HCT116 (cell line): ENCODE results near the gene RNF138. TPM values are rescaled to one million over a fixed set of nuclear protein-coding genes. Genes with fewer than 3 reads are reported as not detected.

Experiments
- ATAC-seq: fragments of 200-7000 bp; cut with Tn5 transposase; 2 replicates; pipeline ENCODE4 v1.9.1; 2020; ENCODE audit warnings: mild to moderate bottlenecking, moderate library complexity
- BruUV-seq: library from RNA; stranded (reverse); fragments of 400-500 nt; replicated peaks from 2 replicates; lab custom pipeline; 2021; lab: Mats Ljungman, UMichigan
- CTCF ChIA-PET: fragments of 300-600 bp; sonication (Branson Sonifier 250); formaldehyde crosslinking; loops from one replicate; lab custom pipeline; 2021; ENCODE audit warnings: antibody characterized with exemption; lab: Charles Lee
- POLR2A ChIA-PET: fragments of 300-600, 350-600 bp; sonication (Branson Sonifier 250); formaldehyde crosslinking; loops from one replicate; lab custom pipeline; 2021; ENCODE audit warnings: antibody characterized with exemption; lab: Charles Lee
- RAD21 ChIA-PET, 2 experiments: fragments of 300-600 bp; sonication (Branson Sonifier 250); formaldehyde crosslinking; loops; one replicate each; lab custom pipeline; 2023; ENCODE audit warnings: low total read pairs in 2 of 2; ENCODE audit not compliant: uncharacterized antibody in 2 of 2, unreplicated experiment in 2 of 2, low non-redundant PET in 1 of 2; lab: Charles Lee
- DNase-seq: peaks from one replicate; pipeline ENCODE4 v3.0.0-alpha.2; 2010; ENCODE audit warnings: low read depth, low spot score
- H2AFZ ChIP-seq: fragments of 200-600 bp; shearing (Covaris generic), sonication (generic); 2 replicates; pipeline ENCODE4 v1.6.1; 2017; ENCODE audit warnings: low read depth, mixed run types, mixed read lengths, antibody characterized with exemption, low read length; ENCODE audit not compliant: poor library complexity, severe bottlenecking
- H3K27ac ChIP-seq: 2 replicates; pipeline ENCODE4 v1.5.1; 2012; ENCODE audit warnings: low read depth, low read length
- H3K27me3 ChIP-seq: fragments of 200-600 bp; sonication (generic); 2 replicates; pipeline ENCODE4 v1.6.1; 2016; ENCODE audit warnings: mixed run types, low read length, mixed read lengths; ENCODE audit not compliant: insufficient read depth
- H3K36me3 ChIP-seq, 2 experiments: fragments of 200-500 bp in 1 of 2; fragments of 200-600 bp in 1 of 2; sonication (Bioruptor generic) in 1 of 2; sonication (generic) in 1 of 2; 2 replicates each; pipeline versions ENCODE4 v1.5.1 to v1.6.1; 2014 to 2016; ENCODE audit warnings: low read length in 2 of 2, inconsistent platforms in 1 of 2, mixed read lengths in 1 of 2, mixed run types in 1 of 2; ENCODE audit not compliant: insufficient read depth in 2 of 2, control insufficient read depth in 1 of 2
- H3K4me1 ChIP-seq, 2 experiments: fragments of 200-600 bp in 1 of 2; sonication (generic) in 1 of 2; 2 replicates each; pipeline versions ENCODE4 v1.5.1 to v1.6.1; 2012 to 2017; ENCODE audit warnings: low read length in 2 of 2, inconsistent platforms in 1 of 2, mild to moderate bottlenecking in 1 of 2, mixed read lengths in 1 of 2, mixed run types in 1 of 2, moderate library complexity in 1 of 2; ENCODE audit not compliant: insufficient read depth in 2 of 2, control insufficient read depth in 1 of 2
- H3K4me2 ChIP-seq: fragments of 200-600 bp; sonication (generic); 2 replicates; pipeline ENCODE4 v1.6.1; 2017; ENCODE audit warnings: mixed run types, low read length, mixed read lengths
- H3K4me3 ChIP-seq, 2 experiments: fragments of 200-600 bp in 1 of 2; sonication (generic) in 1 of 2; replicated peaks in 1 of 2; 2 replicates each; pipeline ENCODE4 v1.5.1; 2011 to 2016; ENCODE audit warnings: low read length in 2 of 2, control low read depth in 1 of 2, low read depth in 1 of 2, mild to moderate bottlenecking in 1 of 2, mixed read lengths in 1 of 2, mixed run types in 1 of 2
- H3K79me2 ChIP-seq: fragments of 200-600 bp; sonication (generic); 2 replicates; pipeline ENCODE4 v1.6.1; 2017; ENCODE audit warnings: mild to moderate bottlenecking, mixed run types, low read length, moderate library complexity, mixed read lengths; ENCODE audit not compliant: insufficient read depth
- H3K9ac ChIP-seq: fragments of 200-600 bp; sonication (generic); 2 replicates; pipeline ENCODE4 v1.6.1; 2016; ENCODE audit warnings: low read length, mixed read lengths
- H3K9me2 ChIP-seq: fragments of 200-600 bp; sonication (generic), shearing (Covaris generic); 2 replicates; pipeline ENCODE4 v1.6.1; 2017; ENCODE audit warnings: mixed run types, mild to moderate bottlenecking, moderate library complexity; ENCODE audit not compliant: insufficient read depth
- H3K9me3 ChIP-seq, 2 experiments: fragments of 200-500 bp in 1 of 2; fragments of 200-600 bp in 1 of 2; sonication (Bioruptor generic) in 1 of 2; sonication (generic) in 1 of 2; 2 replicates each; pipeline ENCODE4 v1.6.1; 2014 to 2017; ENCODE audit warnings: low read length in 2 of 2, mixed read lengths in 2 of 2, inconsistent platforms in 1 of 2, low read depth in 1 of 2, mild to moderate bottlenecking in 1 of 2, mixed run types in 1 of 2, moderate library complexity in 1 of 2; ENCODE audit not compliant: control insufficient read depth in 1 of 2, insufficient read depth in 1 of 2
- H4K20me1 ChIP-seq: fragments of 200-600 bp; sonication (generic), shearing (Covaris generic); 2 replicates; pipeline ENCODE4 v1.6.1; 2017; ENCODE audit warnings: mixed run types, mild to moderate bottlenecking, moderate library complexity; ENCODE audit not compliant: insufficient read depth
- ATF3 ChIP-seq: IDR thresholded peaks from 2 replicates; pipeline ENCODE4 v1.6.1; 2012
- EGR1 ChIP-seq: IDR thresholded peaks from 2 replicates; pipeline ENCODE4 v1.6.1; 2012; ENCODE audit warnings: low read depth
- ELF1 ChIP-seq: IDR thresholded peaks from 2 replicates; pipeline ENCODE4 v1.6.1; 2012; ENCODE audit warnings: low read depth, borderline replicate concordance
- EZH2 ChIP-seq: fragments of 200-600 bp; sonication (generic); IDR thresholded peaks from 2 replicates; pipeline ENCODE4 v1.6.1; 2017; ENCODE audit warnings: antibody characterized with exemption, mixed run types
- EZH2phosphoT487 ChIP-seq: fragments of 200-600 bp; IDR thresholded peaks from 2 replicates; pipeline ENCODE4 v1.6.1; 2018; ENCODE audit warnings: antibody characterized with exemption, borderline replicate concordance
- FOSL1 ChIP-seq: IDR thresholded peaks from 2 replicates; pipeline ENCODE4 v1.6.1; 2012; ENCODE audit warnings: low read depth
- JUND ChIP-seq: IDR thresholded peaks from 2 replicates; pipeline ENCODE4 v1.6.1; 2012
- MAX ChIP-seq: IDR thresholded peaks from 2 replicates; pipeline ENCODE4 v1.6.1; 2012
- POLR2A ChIP-seq: IDR thresholded peaks from 2 replicates; pipeline ENCODE4 v1.7.0; 2011; ENCODE audit warnings: borderline replicate concordance; ENCODE audit not compliant: insufficient read depth, insufficient read length; ENCODE audit errors: extremely low read depth
- RAD21 ChIP-seq: IDR thresholded peaks from 2 replicates; pipeline ENCODE4 v1.6.1; 2012; ENCODE audit warnings: low read depth, mild to moderate bottlenecking
- SIN3A ChIP-seq: IDR thresholded peaks from 2 replicates; pipeline ENCODE4 v1.6.1; 2012; ENCODE audit warnings: low read depth
- SP1 ChIP-seq: IDR thresholded peaks from 2 replicates; pipeline ENCODE4 v1.6.1; 2012; ENCODE audit warnings: low read depth
- TCF7L2 ChIP-seq: IDR thresholded peaks from 2 replicates; pipeline ENCODE4 v1.7.0; 2011; ENCODE audit warnings: borderline replicate concordance, inconsistent platforms; ENCODE audit not compliant: insufficient read depth, insufficient read length; ENCODE audit errors: extremely low read depth
- YY1 ChIP-seq: IDR thresholded peaks from 2 replicates; pipeline ENCODE4 v1.6.1; 2011; ENCODE audit warnings: low read length, low read depth, moderate library complexity, mild to moderate bottlenecking; ENCODE audit not compliant: insufficient replicate concordance; ENCODE audit errors: extremely low read depth
- ZFX ChIP-seq: fragments of 450-650 bp; IDR thresholded peaks from 2 replicates; pipeline ENCODE4 v1.6.1; 2017
- ZNF274 ChIP-seq: fragments of 200-500 bp; sonication (Bioruptor generic); IDR thresholded peaks from 2 replicates; pipeline ENCODE4 v1.6.1; 2014; ENCODE audit warnings: mild to moderate bottlenecking, low read depth, low read length, inconsistent platforms
- intact Hi-C: fragments of 100-400 bp; cut with micrococcal nuclease; formaldehyde crosslinking; loops from 2 replicates; pipeline ENCODE4 v1.10.0; 2022
- total RNA-seq: library from RNA; stranded (reverse); gene quantifications from one replicate; pipeline ENCODE4 v1.2.1, GENCODE V29; 2021; ENCODE audit not compliant: unreplicated experiment
- TF ChIP-seq, protein P1 (sequence below): IDR thresholded peaks from 2 replicates; pipeline ENCODE4 v1.6.1; 2011; ENCODE audit warnings: mild to moderate bottlenecking, low read length, moderate library complexity; ENCODE audit not compliant: insufficient replicate concordance; ENCODE audit errors: extremely low read depth
- TF ChIP-seq, protein P2 (sequence below), 3 experiments: fragments of 200-600 bp in 1 of 3; sonication (generic) in 1 of 3; IDR thresholded peaks in 2 of 3; conservative IDR thresholded peaks in 1 of 3; 2 replicates each; pipeline ENCODE4 v1.5.1; 2012 to 2017; ENCODE audit warnings: low read depth in 2 of 3, low read length in 2 of 3, antibody characterized with exemption in 1 of 3, borderline replicate concordance in 1 of 3, control low read depth in 1 of 3, mild to moderate bottlenecking in 1 of 3, mixed read lengths in 1 of 3, mixed run types in 1 of 3, moderate library complexity in 1 of 3; ENCODE audit not compliant: insufficient read depth in 1 of 3

The RNF138 gene
- total RNA-seq, 1 experiment from 2014 or later = 72.5 TPM

DNA sequence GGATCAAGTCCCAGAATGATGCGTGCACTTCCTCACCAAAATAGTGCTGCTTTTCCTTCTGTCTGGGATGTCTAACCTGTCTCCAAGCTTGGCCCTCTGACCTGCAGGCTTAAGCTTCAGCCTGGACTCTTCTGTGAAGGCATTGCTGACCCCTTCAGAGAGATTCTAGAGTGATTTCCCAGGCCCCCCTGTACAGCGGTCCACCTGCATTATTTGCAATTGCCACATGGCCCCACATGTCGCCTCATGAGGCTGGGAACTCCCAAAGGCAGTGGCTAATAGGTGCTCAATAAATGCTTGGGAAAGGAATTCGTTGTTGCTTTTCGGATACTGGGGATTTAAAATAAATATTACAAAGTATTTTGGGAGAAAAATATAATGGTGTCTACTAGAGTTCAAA lies 65.9 kb downstream of the RNF138 start (continued):
- TF ChIP-seq YY1 = no peak
- no peak for TF ChIP-seq FOSL1
- TF ChIP-seq SP1 = no peak
- no peak for TF ChIP-seq EZH2phosphoT487
- no peak for TF ChIP-seq TCF7L2
- TF ChIP-seq ZNF274 = no peak
- TF ChIP-seq ATF3 = no peak
- TF ChIP-seq SIN3A = no peak

GRCh38 chr18:32158108-32158624 lies 66.5 kb downstream of the RNF138 start:
- Histone ChIP-seq H3K4me1 (peaks cover 4 to 16% of the 10 kb centered on the region in 2 experiments; a peak in 3 of 4 replicates), H4K20me1 (no peaks in the 10 kb centered on the region), H3K27me3 (no peaks in the 10 kb centered on the region), H2AFZ (peak overlapping the region; percentile 86), H3K79me2 (no peaks in the 10 kb centered on the region), H3K4me3 (0 out of 4 replicates have a peak overlapping the region, but pooled peaks of 1 of the 2 experiments have one; percentile 20), H3K9me3 (no peaks in the 10 kb centered on the region), H3K27ac (no peak overlapping the region), H3K36me3 (no peaks in the 10 kb centered on the region), H3K4me2 (peak overlapping the region; percentile 67), H3K9ac (no peak overlapping the region), H3K9me2 (no peaks in the 10 kb centered on the region)
- ATAC-seq (peak; percentile 98), DNase-seq (peak; percentile 85)
- RAD21 ChIA-PET = interaction anchor here (0.5 to 1.7 kb wide), 10 partner anchors 114 to 602 kb away, joined by 3 to 13 read pairs (median 4); partner anchors contain the start of gene GAREM1 (in 2 of the 2)
- intact Hi-C loops = loop anchor here (1.0 to 10.0 kb wide), 4 partner anchors 114 to 777 kb away; partner anchors contain the start of gene GAREM1
- CTCF ChIA-PET = interaction anchor here (0.6 to 4.1 kb wide), 16 partner anchors 8 to 602 kb away, joined by 3 to 87 read pairs (median 5); partner anchors contain the start of gene GAREM1
- POLR2A ChIA-PET = interaction anchor here (0.7 kb wide), 1 partner anchor 394 kb away, joined by 3 read pairs; no protein-coding TSS in a partner anchor
- BruUV-seq = no TSS peak
- TF ChIP-seq, protein P1, sequence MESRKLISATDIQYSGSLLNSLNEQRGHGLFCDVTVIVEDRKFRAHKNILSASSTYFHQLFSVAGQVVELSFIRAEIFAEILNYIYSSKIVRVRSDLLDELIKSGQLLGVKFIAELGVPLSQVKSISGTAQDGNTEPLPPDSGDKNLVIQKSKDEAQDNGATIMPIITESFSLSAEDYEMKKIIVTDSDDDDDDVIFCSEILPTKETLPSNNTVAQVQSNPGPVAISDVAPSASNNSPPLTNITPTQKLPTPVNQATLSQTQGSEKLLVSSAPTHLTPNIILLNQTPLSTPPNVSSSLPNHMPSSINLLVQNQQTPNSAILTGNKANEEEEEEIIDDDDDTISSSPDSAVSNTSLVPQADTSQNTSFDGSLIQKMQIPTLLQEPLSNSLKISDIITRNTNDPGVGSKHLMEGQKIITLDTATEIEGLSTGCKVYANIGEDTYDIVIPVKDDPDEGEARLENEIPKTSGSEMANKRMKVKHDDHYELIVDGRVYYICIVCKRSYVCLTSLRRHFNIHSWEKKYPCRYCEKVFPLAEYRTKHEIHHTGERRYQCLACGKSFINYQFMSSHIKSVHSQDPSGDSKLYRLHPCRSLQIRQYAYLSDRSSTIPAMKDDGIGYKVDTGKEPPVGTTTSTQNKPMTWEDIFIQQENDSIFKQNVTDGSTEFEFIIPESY = no peak
- no peak for TF ChIP-seq YY1
- TF ChIP-seq JUND = no peak
- peak; percentile 94 for TF ChIP-seq RAD21
- TF ChIP-seq, protein P2, sequence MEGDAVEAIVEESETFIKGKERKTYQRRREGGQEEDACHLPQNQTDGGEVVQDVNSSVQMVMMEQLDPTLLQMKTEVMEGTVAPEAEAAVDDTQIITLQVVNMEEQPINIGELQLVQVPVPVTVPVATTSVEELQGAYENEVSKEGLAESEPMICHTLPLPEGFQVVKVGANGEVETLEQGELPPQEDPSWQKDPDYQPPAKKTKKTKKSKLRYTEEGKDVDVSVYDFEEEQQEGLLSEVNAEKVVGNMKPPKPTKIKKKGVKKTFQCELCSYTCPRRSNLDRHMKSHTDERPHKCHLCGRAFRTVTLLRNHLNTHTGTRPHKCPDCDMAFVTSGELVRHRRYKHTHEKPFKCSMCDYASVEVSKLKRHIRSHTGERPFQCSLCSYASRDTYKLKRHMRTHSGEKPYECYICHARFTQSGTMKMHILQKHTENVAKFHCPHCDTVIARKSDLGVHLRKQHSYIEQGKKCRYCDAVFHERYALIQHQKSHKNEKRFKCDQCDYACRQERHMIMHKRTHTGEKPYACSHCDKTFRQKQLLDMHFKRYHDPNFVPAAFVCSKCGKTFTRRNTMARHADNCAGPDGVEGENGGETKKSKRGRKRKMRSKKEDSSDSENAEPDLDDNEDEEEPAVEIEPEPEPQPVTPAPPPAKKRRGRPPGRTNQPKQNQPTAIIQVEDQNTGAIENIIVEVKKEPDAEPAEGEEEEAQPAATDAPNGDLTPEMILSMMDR (IDR thresholded peaks at IDR 0.05 in 2 of 3, conservative IDR thresholded peaks at IDR 0.05 in 1 of 3; ENCODE audit: borderline replicate concordance in 1 of 3, insufficient read depth in 1 of 3, low read depth in 2 of 3, low read length in 2 of 3) = peak; percentile 75 to 86 (median 76)
- TF ChIP-seq MAX = no peak
- no peak for TF ChIP-seq POLR2A
- no peak for TF ChIP-seq ELF1
- TF ChIP-seq EZH2phosphoT487 = no peak
- no peak for TF ChIP-seq EZH2
- no peak for TF ChIP-seq ATF3
- TF ChIP-seq ZFX = no peak
- no peak for TF ChIP-seq EGR1
- TF ChIP-seq ZNF274 = no peak
